K562 (cell line): Measurements from ENCODE around the gene ASB7. TPM values are rescaled to one million over a fixed set of nuclear protein-coding genes. Genes with fewer than 3 reads are reported as not detected.

Experiments
- ATAC-seq: fragments of 200-7000 bp; cut with Tn5 transposase; 3 replicates; pipeline ENCODE4 v1.9.1; 2020; ENCODE audit warnings: moderate library complexity
- BruUV-seq: library from RNA; stranded (reverse); fragments of 400-500 nt; replicated peaks from 2 replicates; lab custom pipeline; 2021; lab: Mats Ljungman, UMichigan
- CTCF ChIA-PET: fragments of 300-600 bp; formaldehyde crosslinking; extraction: SDS; loops from one replicate; lab custom pipeline; 2021; ENCODE audit warnings: low intra/inter-chr PET ratio; lab: Yijun Ruan, JAX
- POLR2A ChIA-PET: fragments of 300-600, 350-650 bp; sonication (Branson Sonifier 250); formaldehyde crosslinking; extraction: SDS; loops from one replicate; lab custom pipeline; 2021; ENCODE audit warnings: antibody characterized with exemption, inconsistent platforms; lab: Yijun Ruan, JAX
- DNase-seq, 4 experiments: peaks; one replicate each; pipeline versions ENCODE4 v3.0.0 to v3.0.0-alpha.2; 2011 to 2018; ENCODE audit warnings: low spot score in 3 of 4, mixed read lengths in 3 of 4; ENCODE audit errors: extremely low read depth in 1 of 4
- FAIRE-seq: peaks from 2 replicates; lab custom pipeline; 2011; peaks lifted over from hg19 to GRCh38; lab: Jason Lieb, UNC
- H2AFZ ChIP-seq: 2 replicates; pipeline ENCODE4 v1.6.0; 2011; ENCODE audit warnings: low read depth, low read length, control low read depth, inconsistent platforms
- H3K27ac ChIP-seq: fragments of 200-600 bp; 3 replicates; pipeline ENCODE4 v1.8.0; 2011; ENCODE audit warnings: low read depth, mild to moderate bottlenecking, control low read depth, inconsistent platforms, low read length, moderate library complexity, mixed read lengths; ENCODE audit errors: extremely low read depth
- H3K27me3 ChIP-seq, 2 experiments: fragments of 300-600 bp in 1 of 2; 2 replicates in 1 of 2; 3 replicates in 1 of 2; pipeline versions ENCODE4 v1.6.0 to v1.8.0; 2011; ENCODE audit warnings: inconsistent platforms in 2 of 2, low read length in 2 of 2, mild to moderate bottlenecking in 1 of 2, mixed read lengths in 1 of 2, moderate library complexity in 1 of 2; ENCODE audit not compliant: control insufficient read depth in 2 of 2, insufficient read depth in 2 of 2
- H3K36me3 ChIP-seq: fragments of 300-600 bp; 3 replicates; pipeline ENCODE4 v1.8.0; 2011; ENCODE audit warnings: mild to moderate bottlenecking, low read length, inconsistent platforms; ENCODE audit not compliant: control insufficient read depth, insufficient read depth
- H3K4me1 ChIP-seq, 2 experiments: fragments of 200-600 bp in 1 of 2; replicated peaks in 1 of 2; 2 replicates in 1 of 2; 3 replicates in 1 of 2; pipeline versions ENCODE4 v1.5.1 to v1.8.0; 2011; ENCODE audit warnings: inconsistent platforms in 2 of 2, low read length in 2 of 2, mild to moderate bottlenecking in 1 of 2, mixed read lengths in 1 of 2, moderate library complexity in 1 of 2; ENCODE audit not compliant: control insufficient read depth in 2 of 2, insufficient read depth in 2 of 2
- H3K4me2 ChIP-seq: 2 replicates; pipeline ENCODE4 v1.6.1; 2011; ENCODE audit warnings: low read length, control low read depth, inconsistent platforms, mixed read lengths; ENCODE audit not compliant: insufficient read depth
- H3K4me3 ChIP-seq: fragments of 200-600 bp; sonication (generic), shearing (Covaris generic); 2 replicates; pipeline ENCODE4 v1.5.1; 2016; ENCODE audit warnings: control low read depth, inconsistent platforms
- H3K79me2 ChIP-seq: fragments of 200-600 bp; 3 replicates; pipeline ENCODE4 v1.8.0; 2011; ENCODE audit warnings: low read length, inconsistent platforms; ENCODE audit not compliant: control insufficient read depth, insufficient read depth
- H3K9ac ChIP-seq, 2 experiments: 2 replicates each; pipeline versions ENCODE4 v1.6.0 to v1.6.1; 2011; ENCODE audit warnings: low read depth in 2 of 2, low read length in 2 of 2, control low read depth in 1 of 2, inconsistent platforms in 1 of 2, mild to moderate bottlenecking in 1 of 2, mixed read lengths in 1 of 2; ENCODE audit not compliant: insufficient read depth in 1 of 2
- H3K9me1 ChIP-seq: one replicate; pipeline ENCODE4 v1.6.0; 2011; ENCODE audit warnings: inconsistent platforms, mild to moderate bottlenecking, low read length, moderate library complexity; ENCODE audit not compliant: control insufficient read depth, insufficient read depth
- H3K9me3 ChIP-seq: replicated peaks from 2 replicates; pipeline ENCODE4 v1.5.1; 2011; ENCODE audit warnings: low read depth, low read length, inconsistent platforms; ENCODE audit not compliant: control insufficient read depth, insufficient read depth
- H4K20me1 ChIP-seq: replicated peaks from 2 replicates; pipeline ENCODE4 v1.6.1; 2011; ENCODE audit warnings: low read length, inconsistent platforms, mixed read lengths; ENCODE audit not compliant: control insufficient read depth, insufficient read depth
- E2F3 ChIP-seq: fragments of 250-450 bp; sonication (Bioruptor Pico); IDR thresholded peaks from 2 replicates; pipeline ENCODE4 v1.4.0; 2020; ENCODE audit warnings: mild to moderate bottlenecking
- E2F8 ChIP-seq: fragments of 450-650 bp; IDR thresholded peaks from 2 replicates; pipeline ENCODE4 v1.7.1; 2018; ENCODE audit warnings: mild to moderate bottlenecking, low read depth; ENCODE audit not compliant: partially characterized antibody
- HMGN3 ChIP-seq: IDR thresholded peaks from 2 replicates; pipeline ENCODE4 v1.6.1; 2011; ENCODE audit warnings: borderline replicate concordance, low read depth, mild to moderate bottlenecking, mixed read lengths, low read length; ENCODE audit not compliant: insufficient read length; ENCODE audit errors: extremely low read depth
- MCM2 ChIP-seq: fragments of 450-650 bp; IDR thresholded peaks from 2 replicates; pipeline ENCODE4 v1.6.1; 2017; ENCODE audit warnings: low read depth, mild to moderate bottlenecking
- NCOA1 ChIP-seq: fragments of 450-650 bp; IDR thresholded peaks from 2 replicates; pipeline ENCODE4 v1.6.1; 2016; ENCODE audit warnings: low read depth
- NCOA6 ChIP-seq: fragments of 450-650 bp; IDR thresholded peaks from 2 replicates; pipeline ENCODE4 v1.6.1; 2017; ENCODE audit warnings: mild to moderate bottlenecking
- PML ChIP-seq: IDR thresholded peaks from 2 replicates; pipeline ENCODE4 v1.6.1; 2012; ENCODE audit warnings: low read length, inconsistent platforms
- PRMT5 ChIP-seq: sonication (generic); formaldehyde crosslinking; IDR thresholded peaks from 2 replicates; pipeline ENCODE4 v1.5.0; 2020; ENCODE audit warnings: missing genetic modification reagents
- RNF219 ChIP-seq: fragments of 250-450 bp; sonication (Bioruptor Pico); IDR thresholded peaks from 2 replicates; pipeline ENCODE4 v1.5.0; 2022; ENCODE audit warnings: mild to moderate bottlenecking
- SPI1 ChIP-seq: IDR thresholded peaks from 2 replicates; pipeline ENCODE4 v1.6.1; 2011; ENCODE audit warnings: low read depth, low read length, control low read depth, borderline replicate concordance
- TBL1XR1 ChIP-seq, 2 experiments: IDR thresholded peaks; 2 replicates each; pipeline ENCODE4 v1.6.1; 2012; ENCODE audit warnings: improper control_type of control experiment in 2 of 2, low read length in 2 of 2, mild to moderate bottlenecking in 1 of 2
- TRIM28 ChIP-seq: fragments of 450-650 bp; IDR thresholded peaks from 2 replicates; pipeline ENCODE4 v1.6.1; 2017
- ZNF41 ChIP-seq: fragments of 250-450 bp; sonication (Bioruptor Pico); conservative IDR thresholded peaks from 2 replicates; pipeline ENCODE4 v1.4.0; 2020; ENCODE audit warnings: mild to moderate bottlenecking
- ZNF655 ChIP-seq: fragments of 250-450 bp; sonication (Bioruptor Pico); IDR thresholded peaks from 2 replicates; pipeline ENCODE4 v1.5.0; 2021
- ZNF778 ChIP-seq: fragments of 450-650 bp; formaldehyde crosslinking; IDR thresholded peaks from 2 replicates; pipeline ENCODE4 v1.4.0; 2020; ENCODE audit warnings: mild to moderate bottlenecking, moderate library complexity
- WGBS: fragments of 100-300 bp; shearing (Covaris generic); methylation state at CpG from one replicate; pipeline ENCODE4 v1.1.6; 2016; ENCODE audit warnings: low coverage, mixed read lengths; ENCODE audit not compliant: insufficient coverage; ENCODE audit errors: missing lambda C conversion rate; 5-methylcytosine and 5-hydroxymethylcytosine counted together
- in situ Hi-C: fragments of 300-500 bp; cut with MboI; formaldehyde crosslinking; loops from 4 replicates; pipeline ENCODE4 v1.15.0; 2018; ENCODE audit warnings: inconsistent platforms, mixed read lengths
- intact Hi-C: fragments of 100-400 bp; cut with micrococcal nuclease; formaldehyde crosslinking; loops from 2 replicates; pipeline ENCODE4 v1.14.2; 2022
- polyA plus RNA-seq, 8 experiments: library from polyadenylated mRNA; depleted of rRNA in 4 of 8; stranded (reverse) in 5 of 8; unstranded in 3 of 8; fragments of >200 nt; fragmentation: Nextera tagmentation in 2 of 8; fragmentation: Illumina TruSeq in 1 of 8; extraction: Ambion mirVana in 2 of 8; extraction: Trizol in 1 of 8; gene quantifications; 2 replicates each; pipeline versions ENCODE4 v1.2.1 to v1.2.3, GENCODE V29; 2011 to 2014; ENCODE audit warnings: inconsistent platforms in 1 of 8, missing spikeins in 1 of 8
- total RNA-seq, 7 experiments: library from RNA; depleted of rRNA in 6 of 7; stranded (reverse); fragments of >200 nt in 6 of 7; fragmentation: Illumina TruSeq in 2 of 7; extraction: Trizol in 2 of 7; gene quantifications; 2 replicates each; pipeline versions ENCODE4 v1.2.1 to v1.2.3, GENCODE V29; 2011 to 2021; ENCODE audit warnings: low replicate concordance in 1 of 7

ASB7 gene
- total and polyA plus RNA-seq, 9 of the 15 experiments (the other 6 are each of a cell fraction or from before 2014, with no cell fraction given): 1.8 to 10.1 (median 6.8) TPM

- POLR2A ChIA-PET: interaction anchor here (0.7 kb wide), 1 partner anchor 349 kb away, joined by 3 read pairs; no protein-coding TSS in a partner anchor
- H3K79me2 ChIP-seq: no peaks in the 10 kb centered on the region
- H3K27me3 ChIP-seq: no peaks in the 10 kb centered on the region
- H3K9me1 ChIP-seq: no peaks in the 10 kb centered on the region
- no peak for DNase-seq
- H2AFZ ChIP-seq: no peak overlapping the region
- H4K20me1 ChIP-seq: no peaks in the 10 kb centered on the region
- BruUV-seq: no TSS peak
- H3K4me1 ChIP-seq: no peaks in the 10 kb centered on the region
- no peak overlapping the region for H3K4me3 ChIP-seq
- CTCF ChIA-PET: interaction anchor here (0.6 kb wide), 1 partner anchor 204 kb away, joined by 3 read pairs; no protein-coding TSS in a partner anchor
- H3K4me2 ChIP-seq: no peak overlapping the region
- peaks cover 14% of the 10 kb centered on the region; the same call in 1 of the 3 replicates for H3K36me3 ChIP-seq
- no peak for ATAC-seq
- no peak overlapping the region for H3K27ac ChIP-seq
- intact Hi-C loops (no loop called here), in situ Hi-C loops (no loop called here)
- H3K9me3 ChIP-seq: peaks cover 3% of the 10 kb centered on the region
- TF ChIP-seq E2F3 (CRISPR knock-in tag) (no peak), HMGN3 (no peak), ZNF655 (CRISPR knock-in tag) (no peak), NCOA6 (no peak), RNF219 (CRISPR knock-in tag) (no peak), SPI1 (no peak), ZNF41 (CRISPR knock-in tag) (no peak), PML (no peak), TBL1XR1 (IDR thresholded peaks at IDR 0.05; ENCODE audit: low read length in 2 of 2) (no peak), TRIM28 (no peak), ZNF778 (no peak), E2F8 (no peak), PRMT5 (CRISPR knock-in tag) (no peak), NCOA1 (no peak), MCM2 (no peak)
- TF ChIP-seq, all 486 proteins: peak for 0
- FAIRE-seq: no peak
- H3K9ac ChIP-seq: no peak overlapping the region
- WGBS: 97% methylated on average over 16 of the region's 16 CpGs
These were observed 48.9 kb upstream of the ASB7 start for GRCh38 chr15:100553468-100553867.
